ENCODE data around the gene REM1.

- TF ChIP-seq ZNF518A (tag by site-specific recombination; conservative IDR thresholded peaks at IDR 0.05; ENCODE audit: low read depth) (no peak), ZNF692 (tag by site-specific recombination; IDR thresholded peaks at IDR 0.05) (no peak), CTCF (tag by site-specific recombination; IDR thresholded peaks at IDR 0.05) (no peak), REST (tag by site-specific recombination; IDR thresholded peaks at IDR 0.05) (no peak), HOXA7 (CRISPR knock-in tag; IDR thresholded peaks at IDR 0.05; ENCODE audit: borderline replicate concordance) (no peak), ZNF121 (tag by site-specific recombination; IDR thresholded peaks at IDR 0.05) (no peak)
These were observed 41.1 kb downstream of the REM1 start for GRCh38 chr20:31516166-31516565.
